Mesodermal cell (in vitro differentiated cells): ENCODE results near the gene DOCK2.

Experiments
- H3K27ac ChIP-seq: 2 replicates; pipeline ENCODE4 v1.7.0; 2013; ENCODE audit warnings: mild to moderate bottlenecking, low read depth, low read length, moderate library complexity; ENCODE audit not compliant: severe bottlenecking
- H3K36me3 ChIP-seq: 2 replicates; pipeline ENCODE4 v1.7.1; 2013; ENCODE audit warnings: mild to moderate bottlenecking, low read length, moderate library complexity; ENCODE audit not compliant: control insufficient read depth, insufficient read depth
- H3K4me1 ChIP-seq: one replicate; pipeline ENCODE4 v1.7.1; 2013; ENCODE audit warnings: mild to moderate bottlenecking, low read length; ENCODE audit not compliant: insufficient read depth, control insufficient read depth, poor library complexity, severe bottlenecking
- H3K4me3 ChIP-seq: 2 replicates; pipeline ENCODE4 v1.7.0; 2013; ENCODE audit warnings: low read length, control low read depth, mild to moderate bottlenecking; ENCODE audit not compliant: insufficient read depth, poor library complexity, severe bottlenecking; ENCODE audit errors: extremely low read depth
- H3K9me3 ChIP-seq: 2 replicates; pipeline ENCODE4 v1.7.1; 2013; ENCODE audit warnings: mild to moderate bottlenecking, low read length, moderate library complexity; ENCODE audit not compliant: control insufficient read depth
- WGBS, 2 experiments: methylation state at CpG; one replicate each; pipeline ENCODE4 v1.1.5; 2013; ENCODE audit warnings: missing lambda C conversion rate in 2 of 2; ENCODE audit not compliant: insufficient coverage in 2 of 2; 5-methylcytosine and 5-hydroxymethylcytosine counted together

Gene DOCK2

DNA sequence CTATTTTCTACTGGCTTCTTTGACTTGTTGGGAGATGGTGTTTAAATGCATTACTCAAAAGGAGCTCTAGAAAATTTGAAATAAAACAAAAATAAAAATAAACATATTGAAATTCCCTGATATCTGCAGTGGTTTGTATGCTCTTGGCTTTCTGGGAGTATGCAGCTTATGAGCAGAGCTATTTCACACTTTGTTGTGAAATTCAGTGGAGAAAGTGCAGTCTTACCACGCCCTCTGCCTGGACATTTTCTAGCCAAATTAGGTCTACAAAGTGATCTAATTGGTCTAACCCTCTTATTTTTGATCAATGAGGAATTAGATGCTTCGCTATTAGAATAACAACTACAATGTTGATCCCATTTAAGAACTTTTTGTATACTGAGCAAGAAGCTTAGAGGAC lies 276.4 kb downstream of the DOCK2 start:
- WGBS, 2 experiments: no CpG with 5 or more reads among the region's 2 CpGs
- Histone ChIP-seq H3K4me1 (no peaks in the 10 kb centered on the region), H3K36me3 (no peaks in the 10 kb centered on the region), H3K9me3 (no peaks in the 10 kb centered on the region), H3K4me3 (no peak overlapping the region), H3K27ac (no peak overlapping the region)

DNA sequence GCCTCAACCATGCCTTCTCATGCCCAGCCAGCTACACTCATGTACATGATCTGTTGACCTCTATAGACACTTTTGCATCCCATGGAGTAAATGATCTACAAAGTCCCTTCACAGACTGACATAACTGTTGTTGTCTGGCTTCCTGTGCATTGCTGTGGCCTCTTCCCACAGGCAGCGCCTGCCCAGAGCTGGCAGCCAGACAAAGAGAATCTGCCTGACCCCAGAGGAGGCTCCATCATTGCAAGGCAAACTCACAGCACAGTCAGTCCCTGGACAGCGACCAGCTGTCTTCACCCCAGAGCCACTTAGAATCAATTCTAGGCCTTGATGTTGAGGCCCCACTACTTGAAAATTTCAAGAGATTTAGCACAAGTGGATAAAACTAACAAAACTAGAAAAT lies 277.7 kb downstream of the DOCK2 start:
- Histone ChIP-seq H3K27ac (no peak overlapping the region), H3K36me3 (no peaks in the 10 kb centered on the region), H3K4me3 (no peak overlapping the region), H3K9me3 (no peaks in the 10 kb centered on the region), H3K4me1 (no peaks in the 10 kb centered on the region)
- 67 to 79% methylated on average over 2 of the region's 2 CpGs for WGBS, 2 experiments

DNA sequence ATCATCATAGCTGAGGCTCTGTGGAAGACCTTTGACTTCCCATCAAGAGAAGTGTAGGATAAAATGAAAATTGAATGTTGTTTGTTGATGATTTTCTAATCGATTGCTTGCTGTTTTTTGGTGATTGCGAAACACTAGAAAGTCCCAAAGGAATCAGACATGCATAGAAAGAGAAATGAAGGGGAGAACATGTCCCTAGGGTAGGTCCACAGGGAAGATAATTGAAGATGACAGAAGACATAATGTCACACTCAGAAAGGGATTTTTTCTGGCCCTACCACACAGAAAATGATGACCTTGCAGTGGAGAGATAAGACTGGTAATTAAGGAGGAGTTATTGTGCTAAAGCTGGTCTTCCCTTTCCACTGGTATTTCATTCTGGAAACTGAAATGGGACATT lies 280.4 kb downstream of the DOCK2 start:
- H3K27ac ChIP-seq: no peak overlapping the region
- H3K4me3 ChIP-seq: no peak overlapping the region
- H3K9me3 ChIP-seq: no peaks in the 10 kb centered on the region
- WGBS, 2 experiments: 97 to 100% methylated on average over 2 of the region's 2 CpGs
- H3K4me1 ChIP-seq: peaks cover 8% of the 10 kb centered on the region
- H3K36me3 ChIP-seq: no peaks in the 10 kb centered on the region

DNA sequence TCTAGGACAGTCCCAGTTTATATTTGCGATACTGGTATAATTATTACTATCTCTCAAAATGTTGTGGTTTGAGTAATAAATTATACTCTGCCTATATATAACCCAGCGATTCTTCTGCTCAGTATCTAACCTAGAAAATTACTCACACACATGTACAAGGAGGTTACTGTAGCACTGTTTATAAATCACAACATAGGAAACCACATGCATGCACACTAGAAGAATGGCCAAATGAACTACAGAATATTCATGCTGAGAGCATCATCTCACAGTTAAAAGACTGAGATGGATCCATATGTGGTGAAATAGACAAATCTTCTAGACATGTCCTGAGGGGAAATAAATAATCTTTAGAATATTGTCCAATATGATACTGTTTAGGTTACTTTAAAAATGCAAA lies 281.2 kb downstream of the DOCK2 start:
- Histone ChIP-seq H3K36me3 (no peaks in the 10 kb centered on the region), H3K27ac (no peak overlapping the region), H3K9me3 (no peaks in the 10 kb centered on the region), H3K4me3 (no peak overlapping the region), H3K4me1 (peaks cover 8% of the 10 kb centered on the region)
- no CpG with 5 or more reads among the region's 2 CpGs for WGBS, 2 experiments

DNA sequence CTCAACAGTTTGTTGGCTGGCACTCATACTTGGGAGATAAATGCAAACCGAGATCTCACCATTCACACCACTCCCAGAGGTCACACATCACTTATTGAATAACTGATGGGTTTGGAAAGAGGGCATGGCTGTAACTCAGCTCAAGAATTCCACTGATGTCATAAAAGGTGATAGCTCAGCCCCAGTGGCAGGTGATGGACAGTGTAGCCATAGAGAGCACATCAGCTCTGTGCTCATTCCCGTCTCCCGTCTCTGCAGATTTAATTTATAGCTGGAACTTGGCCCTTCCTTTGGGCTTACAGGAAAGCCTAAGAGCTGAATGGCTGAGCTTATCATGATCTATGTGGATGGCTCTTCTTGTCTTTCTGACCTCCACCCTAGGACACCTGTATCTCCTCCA lies 283.4 kb downstream of the DOCK2 start:
- Histone ChIP-seq H3K36me3 (no peaks in the 10 kb centered on the region), H3K4me1 (peaks cover 8% of the 10 kb centered on the region), H3K4me3 (no peak overlapping the region), H3K27ac (no peak overlapping the region), H3K9me3 (no peaks in the 10 kb centered on the region)
- 100% methylated on average over 2 of the region's 3 CpGs for WGBS, 2 experiments

DNA sequence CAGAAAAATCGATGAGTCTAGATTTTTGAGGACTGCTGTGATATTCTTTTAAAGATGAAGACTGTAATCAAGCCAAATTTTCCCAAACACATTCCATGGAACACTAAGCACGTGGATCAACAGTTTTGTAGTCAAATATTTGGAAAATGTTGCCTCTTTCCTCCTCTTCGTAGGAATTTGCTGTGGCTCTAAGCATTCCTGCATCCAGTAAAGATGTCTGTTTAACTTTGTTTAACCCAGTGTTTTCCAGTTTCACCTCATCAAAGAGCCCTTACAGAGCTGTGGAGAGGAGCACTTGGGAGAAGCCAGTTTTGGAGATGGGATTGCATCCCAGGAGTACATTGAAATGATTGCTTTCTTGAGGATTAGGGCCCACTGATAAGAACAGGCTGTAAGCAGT lies 284.3 kb downstream of the DOCK2 start:
- H3K4me1 ChIP-seq: peaks cover 8% of the 10 kb centered on the region

DNA sequence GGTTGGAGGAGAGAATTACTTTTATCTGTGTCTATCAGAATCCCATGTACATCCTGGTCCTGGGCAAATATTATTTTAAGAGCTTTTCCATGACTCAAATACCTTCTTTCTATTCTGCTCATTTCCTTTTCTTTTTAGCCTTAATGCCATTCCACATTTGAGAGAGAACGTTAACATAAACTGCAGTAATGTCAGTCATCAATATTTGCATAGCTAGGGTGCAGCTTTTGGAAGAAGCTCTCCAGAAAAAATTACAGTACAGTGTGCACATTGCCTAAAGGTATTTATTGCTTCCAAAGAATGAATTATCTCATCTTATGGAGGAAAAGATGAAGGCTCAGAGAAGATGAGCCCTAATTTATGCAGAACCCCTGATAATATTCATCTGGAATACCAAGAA lies 284.9 kb downstream of the DOCK2 start:
- no peaks in the 10 kb centered on the region for H3K9me3 ChIP-seq
- no peaks in the 10 kb centered on the region for H3K36me3 ChIP-seq
- 86% methylated on average over 1 of the region's 1 CpG; no CpG with 5 or more reads in 1 of the 2 experiments for WGBS, 2 experiments
- no peak overlapping the region for H3K4me3 ChIP-seq
- peaks cover 8% of the 10 kb centered on the region for H3K4me1 ChIP-seq
- H3K27ac ChIP-seq: no peak overlapping the region

More for the DNA sequence above, 284.3 kb downstream of the DOCK2 start:
- H3K36me3 ChIP-seq: no peaks in the 10 kb centered on the region
- H3K9me3 ChIP-seq: no peaks in the 10 kb centered on the region
- H3K27ac ChIP-seq: no peak overlapping the region
- no CpG with 5 or more reads among the region's 3 CpGs for WGBS, 2 experiments
- no peak overlapping the region for H3K4me3 ChIP-seq

DNA sequence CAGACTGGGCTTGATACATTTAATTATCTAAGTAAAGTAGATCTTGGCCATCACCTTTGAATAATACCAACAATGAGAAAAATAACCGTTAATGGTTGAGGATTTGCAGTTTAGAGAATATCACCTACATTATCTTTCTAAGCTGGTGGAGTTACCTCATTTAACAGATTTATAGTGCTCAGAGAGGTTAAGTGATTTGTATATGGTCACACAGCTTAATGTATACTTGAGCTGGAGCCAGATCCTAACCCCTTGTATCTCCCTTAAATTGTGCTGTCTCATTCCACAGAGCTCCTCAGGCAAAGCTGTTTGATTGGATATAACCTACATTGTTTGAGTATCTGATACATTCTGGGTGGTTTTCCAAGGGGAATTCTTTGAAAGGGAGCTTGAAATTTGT lies 285.4 kb downstream of the DOCK2 start:
- Histone ChIP-seq H3K4me3 (no peak overlapping the region), H3K36me3 (no peaks in the 10 kb centered on the region), H3K27ac (no peak overlapping the region), H3K4me1 (peaks cover 8% of the 10 kb centered on the region), H3K9me3 (no peaks in the 10 kb centered on the region)
- no CpG with 5 or more reads among the region's 1 CpG for WGBS, 2 experiments

DNA sequence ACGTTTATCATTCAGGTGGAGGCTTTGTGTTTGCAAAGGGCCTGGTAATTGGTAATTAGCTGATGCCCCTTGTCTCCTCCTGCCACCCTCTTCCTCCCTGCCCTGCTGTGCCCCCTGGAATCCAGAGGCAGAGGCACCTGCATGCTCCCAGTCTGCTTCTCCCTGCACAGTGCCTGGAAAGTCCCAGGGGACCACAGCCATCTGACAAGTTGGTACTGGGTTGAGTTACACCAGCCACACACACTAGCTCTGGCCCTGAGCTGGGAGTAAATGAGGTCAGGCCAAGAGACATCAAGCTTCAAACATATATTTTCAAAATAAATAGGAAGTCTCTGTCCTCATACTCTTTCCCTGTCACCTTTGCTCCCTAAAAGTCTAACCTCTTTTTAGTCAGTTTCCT lies 286.9 kb downstream of the DOCK2 start:
- H3K4me1 ChIP-seq: peaks cover 8% of the 10 kb centered on the region
- no peak overlapping the region for H3K4me3 ChIP-seq
- no peaks in the 10 kb centered on the region for H3K9me3 ChIP-seq
- H3K36me3 ChIP-seq: no peaks in the 10 kb centered on the region
- no peak overlapping the region for H3K27ac ChIP-seq
- WGBS, 2 experiments: 100% methylated on average over 1 of the region's 1 CpG; no CpG with 5 or more reads in 1 of the 2 experiments

DNA sequence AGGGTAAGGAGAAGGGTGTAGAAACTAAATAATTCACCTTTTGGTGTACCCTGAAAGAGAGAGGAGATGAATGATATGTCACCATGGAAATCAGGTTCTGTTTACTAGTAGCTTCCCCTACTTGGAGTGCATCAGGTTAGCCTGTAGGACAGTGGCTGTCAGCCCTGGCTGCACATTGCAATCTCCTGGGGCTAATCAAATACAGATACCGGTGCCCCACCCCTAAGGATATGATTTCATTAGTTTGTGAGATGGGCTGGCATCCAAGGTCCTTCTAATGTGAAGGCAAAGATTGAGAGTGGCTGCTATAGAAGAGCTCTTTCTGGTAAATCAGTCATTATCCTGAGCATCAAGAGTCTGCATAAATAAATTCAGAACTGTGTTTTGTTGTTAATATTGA lies 296.1 kb downstream of the DOCK2 start:
- Histone ChIP-seq H3K4me3 (no peak overlapping the region), H3K9me3 (no peaks in the 10 kb centered on the region), H3K4me1 (peaks cover 14% of the 10 kb centered on the region), H3K36me3 (no peaks in the 10 kb centered on the region), H3K27ac (no peak overlapping the region)
- 83 to 88% methylated on average over 1 of the region's 1 CpG for WGBS, 2 experiments

DNA sequence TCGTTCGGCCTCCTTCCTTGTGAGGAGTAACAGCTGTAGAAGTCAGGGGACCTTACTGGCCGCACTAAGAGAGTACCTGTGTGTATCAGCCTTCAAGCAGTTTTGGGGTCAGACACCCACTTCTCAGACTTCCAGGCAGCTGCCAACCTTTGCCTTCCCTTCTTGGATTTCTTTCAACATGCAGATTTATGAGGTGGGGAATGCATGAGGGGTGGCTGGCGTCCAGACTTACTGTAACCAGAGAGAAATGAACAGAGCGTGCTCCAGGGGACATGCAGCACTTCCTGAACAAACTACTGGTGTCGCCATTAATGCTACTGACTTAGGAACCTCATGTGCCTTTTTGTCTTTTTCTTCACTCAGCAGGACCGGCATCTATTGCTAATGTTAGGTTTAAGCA lies 296.5 kb downstream of the DOCK2 start:
- Histone ChIP-seq H3K4me3 (no peak overlapping the region), H3K36me3 (no peaks in the 10 kb centered on the region)
- 83 to 95% methylated on average over 4 of the region's 7 CpGs for WGBS, 2 experiments

More for the DNA sequence above, 296.5 kb downstream of the DOCK2 start:
- no peaks in the 10 kb centered on the region for H3K9me3 ChIP-seq
- H3K4me1 ChIP-seq: peaks cover 14% of the 10 kb centered on the region
- H3K27ac ChIP-seq: no peak overlapping the region
